D721Med (cell line): ENCODE data around the gene NBEA.

ENCODE experiments used
- DNase-seq: peaks from one replicate; pipeline ENCODE4 v3.0.0; 2011; ENCODE audit warnings: low spot score; ENCODE audit not compliant: insufficient read length
- FAIRE-seq: peaks from 2 replicates; lab custom pipeline; 2011; peaks lifted over from hg19 to GRCh38; lab: Jason Lieb, UNC
- TF ChIP-seq, protein P1 (sequence below): IDR thresholded peaks from 2 replicates; pipeline ENCODE4 v1.5.1; 2012; ENCODE audit warnings: mild to moderate bottlenecking, control low read depth; ENCODE audit not compliant: insufficient read depth; ENCODE audit errors: missing control alignments

NBEA gene

DNA sequence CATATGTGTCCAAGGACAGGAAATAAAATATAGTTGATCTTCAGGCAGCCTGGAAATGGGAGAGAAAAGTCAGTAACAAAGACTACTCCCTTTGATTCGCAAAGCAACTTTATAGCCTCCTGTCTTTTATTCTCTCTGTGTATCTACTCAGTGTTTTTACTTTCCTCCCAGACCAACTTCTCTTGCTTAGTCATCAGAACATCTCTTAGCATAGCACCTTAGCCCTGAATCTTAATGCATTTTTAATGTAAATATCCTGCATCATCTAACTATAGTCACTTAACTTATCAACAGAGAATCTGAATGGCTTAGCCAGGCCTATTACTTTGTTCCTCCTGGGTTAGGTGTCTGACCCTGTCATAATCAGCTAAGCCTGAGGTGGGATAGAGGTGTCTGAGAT is 296.2 kb downstream of the NBEA start:
- TF ChIP-seq, protein P1, sequence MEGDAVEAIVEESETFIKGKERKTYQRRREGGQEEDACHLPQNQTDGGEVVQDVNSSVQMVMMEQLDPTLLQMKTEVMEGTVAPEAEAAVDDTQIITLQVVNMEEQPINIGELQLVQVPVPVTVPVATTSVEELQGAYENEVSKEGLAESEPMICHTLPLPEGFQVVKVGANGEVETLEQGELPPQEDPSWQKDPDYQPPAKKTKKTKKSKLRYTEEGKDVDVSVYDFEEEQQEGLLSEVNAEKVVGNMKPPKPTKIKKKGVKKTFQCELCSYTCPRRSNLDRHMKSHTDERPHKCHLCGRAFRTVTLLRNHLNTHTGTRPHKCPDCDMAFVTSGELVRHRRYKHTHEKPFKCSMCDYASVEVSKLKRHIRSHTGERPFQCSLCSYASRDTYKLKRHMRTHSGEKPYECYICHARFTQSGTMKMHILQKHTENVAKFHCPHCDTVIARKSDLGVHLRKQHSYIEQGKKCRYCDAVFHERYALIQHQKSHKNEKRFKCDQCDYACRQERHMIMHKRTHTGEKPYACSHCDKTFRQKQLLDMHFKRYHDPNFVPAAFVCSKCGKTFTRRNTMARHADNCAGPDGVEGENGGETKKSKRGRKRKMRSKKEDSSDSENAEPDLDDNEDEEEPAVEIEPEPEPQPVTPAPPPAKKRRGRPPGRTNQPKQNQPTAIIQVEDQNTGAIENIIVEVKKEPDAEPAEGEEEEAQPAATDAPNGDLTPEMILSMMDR, result no peak
- DNase-seq (no peak), FAIRE-seq (peak; percentile 58)

DNA sequence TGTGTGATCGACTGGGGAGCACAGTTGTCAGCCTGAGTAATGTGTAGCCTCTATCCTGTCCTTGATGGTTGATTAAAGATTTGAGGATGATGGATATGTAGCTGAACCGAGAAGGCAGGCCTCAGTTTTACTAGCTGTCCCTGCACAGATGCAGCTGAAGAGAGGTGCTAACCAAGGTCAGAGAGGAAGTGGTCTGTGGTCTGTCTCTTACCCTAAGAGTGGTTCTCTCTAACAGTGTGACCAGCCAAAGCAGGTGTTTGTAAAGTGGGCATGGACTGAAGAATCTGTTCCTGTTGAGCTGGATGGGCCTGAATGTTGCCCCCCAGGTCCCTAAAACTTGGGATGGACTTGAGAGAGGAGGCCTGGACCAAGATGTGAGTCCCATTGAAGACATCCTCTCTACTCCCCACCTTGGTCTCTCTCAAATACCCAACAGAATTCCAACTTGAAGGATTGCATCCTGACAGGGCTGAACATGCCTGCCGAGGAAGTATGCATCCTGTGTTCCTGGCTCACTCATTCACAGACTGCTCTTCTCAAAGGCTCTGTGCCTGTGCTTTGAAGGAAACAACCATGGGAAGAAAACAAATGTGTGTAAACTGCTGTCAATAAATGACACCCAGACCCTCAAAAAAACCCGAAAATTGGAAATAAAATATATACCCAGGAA is 310.6 kb downstream of the NBEA start:
- no peak for DNase-seq
- FAIRE-seq, result no peak
- TF ChIP-seq, protein P1, result no peak

DNA sequence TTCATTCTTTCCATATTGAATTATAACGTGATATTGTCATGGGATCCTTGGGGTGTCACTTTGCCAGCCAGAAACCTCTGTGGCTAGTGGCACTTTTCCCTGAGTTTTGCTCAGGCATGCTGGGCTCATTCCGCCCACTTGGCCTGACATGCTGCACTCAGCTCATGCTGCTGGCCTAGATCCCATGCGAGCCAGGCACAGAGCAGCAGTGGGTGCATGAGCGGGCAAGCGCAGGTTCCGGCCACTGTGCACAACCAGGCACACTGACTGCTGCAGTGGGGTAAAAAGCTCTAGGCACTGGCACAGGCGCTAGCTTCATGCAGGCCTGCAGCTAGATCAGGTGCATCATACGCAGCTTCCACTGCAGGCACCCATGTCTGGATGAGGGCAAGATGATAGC is 313.2 kb downstream of the NBEA start:
- FAIRE-seq (no peak), DNase-seq (no peak)
- TF ChIP-seq, protein P1, result no peak

GRCh38 chr13:35256459-35257148 is 314.5 kb downstream of the NBEA start:
- no peak for FAIRE-seq
- no peak for DNase-seq
- TF ChIP-seq, protein P1, result no peak

GRCh38 chr13:35260316-35260715 is 318.2 kb downstream of the NBEA start:
- no peak for DNase-seq
- FAIRE-seq, result no peak
- TF ChIP-seq, protein P1, result no peak

- DNase-seq (no peak), FAIRE-seq (no peak)
- TF ChIP-seq, protein P1, result no peak
Observed at GRCh38 chr13:35266412-35266811, 324.3 kb downstream of the NBEA start.

GRCh38 chr13:35278917-35279316 is 336.8 kb downstream of the NBEA start:
- DNase-seq (no peak), FAIRE-seq (no peak)
- TF ChIP-seq, protein P1, result no peak
